HepG2 (cell line): ENCODE measurements around the gene CRTC2. TPM values are rescaled to one million over a fixed set of nuclear protein-coding genes. Genes with fewer than 3 reads are reported as not detected.

ENCODE experiments used
- ATAC-seq: fragments of 200-7000 bp; cut with Tn5 transposase; 3 replicates; pipeline ENCODE4 v1.9.1; 2020; ENCODE audit warnings: mild to moderate bottlenecking, moderate library complexity
- Bru-seq: library from RNA; stranded (reverse); fragments of 400-500 nt; gene quantifications from one replicate; lab custom pipeline; 2021; lab: Mats Ljungman, UMichigan
- BruChase-seq, 2 experiments: library from RNA; stranded (reverse); fragments of 400-500 nt; gene quantifications; one replicate each; lab custom pipeline; 2021; lab: Mats Ljungman, UMichigan
- BruUV-seq: library from RNA; stranded (reverse); fragments of 400-500 nt; replicated peaks from 2 replicates; lab custom pipeline; 2021; lab: Mats Ljungman, UMichigan
- CTCF ChIA-PET: fragments of 300-600 bp; formaldehyde crosslinking; extraction: SDS; loops from one replicate; lab custom pipeline; 2021; ENCODE audit warnings: low total read pairs, inconsistent platforms, low intra/inter-chr PET ratio; lab: Yijun Ruan, JAX
- POLR2A ChIA-PET: fragments of 350-600 bp; sonication (Branson Sonifier 250); formaldehyde crosslinking; loops from one replicate; lab custom pipeline; 2020; ENCODE audit warnings: antibody characterized with exemption, inconsistent platforms; lab: Yijun Ruan, JAX
- DNase-seq: peaks from one replicate; pipeline ENCODE4 v3.0.0-alpha.2; 2015; ENCODE audit warnings: low spot score
- FAIRE-seq: peaks from 3 replicates; lab custom pipeline; 2011; peaks lifted over from hg19 to GRCh38; lab: Jason Lieb, UNC
- H2AFZ ChIP-seq: one replicate; pipeline ENCODE4 v1.6.1; 2011; ENCODE audit warnings: low read length, inconsistent platforms
- H3K27ac ChIP-seq: fragments of 300-600 bp; 3 replicates; pipeline ENCODE4 v1.8.0; 2011; ENCODE audit warnings: mixed run types, mild to moderate bottlenecking, mixed read lengths, low read length, inconsistent platforms; ENCODE audit not compliant: insufficient read depth; ENCODE audit errors: extremely low read length
- H3K27me3 ChIP-seq, 2 experiments: fragments of 200-600 bp in 1 of 2; 2 replicates in 1 of 2; 3 replicates in 1 of 2; pipeline versions ENCODE4 v1.6.0 to v1.8.0; 2011; ENCODE audit warnings: low read length in 2 of 2, mild to moderate bottlenecking in 2 of 2, moderate library complexity in 2 of 2, inconsistent platforms in 1 of 2; ENCODE audit not compliant: insufficient read depth in 2 of 2, control insufficient read depth in 1 of 2
- H3K36me3 ChIP-seq, 2 experiments: fragments of 200-600 bp in 1 of 2; replicated peaks in 1 of 2; 2 replicates in 1 of 2; 3 replicates in 1 of 2; pipeline versions ENCODE4 v1.5.1 to v1.8.0; 2011; ENCODE audit warnings: low read length in 2 of 2, inconsistent platforms in 1 of 2; ENCODE audit not compliant: insufficient read depth in 2 of 2, control insufficient read depth in 1 of 2
- H3K4me1 ChIP-seq: 2 replicates; pipeline ENCODE4 v1.5.1; 2012; ENCODE audit warnings: low read length, inconsistent platforms; ENCODE audit not compliant: insufficient read depth
- H3K4me2 ChIP-seq: 2 replicates; pipeline ENCODE4 v1.6.0; 2011; ENCODE audit warnings: low read depth, low read length, inconsistent platforms
- H3K4me3 ChIP-seq, 3 experiments: fragments of 200-600 bp in 1 of 3; sonication (generic), shearing (Covaris generic) in 1 of 3; replicated peaks in 1 of 3; 2 replicates each; pipeline ENCODE4 v1.5.1; 2011 to 2016; ENCODE audit warnings: low read length in 3 of 3, inconsistent platforms in 2 of 3, low read depth in 2 of 3, mild to moderate bottlenecking in 2 of 3, control low read depth in 1 of 3, mixed read lengths in 1 of 3; ENCODE audit not compliant: insufficient read depth in 1 of 3
- H3K79me2 ChIP-seq: one replicate; pipeline ENCODE4 v1.6.1; 2011; ENCODE audit warnings: low read length, inconsistent platforms; ENCODE audit not compliant: insufficient read depth
- H3K9ac ChIP-seq: 2 replicates; pipeline ENCODE4 v1.6.0; 2011; ENCODE audit warnings: mild to moderate bottlenecking, low read depth, low read length, inconsistent platforms; ENCODE audit not compliant: insufficient read depth
- H3K9me3 ChIP-seq: 2 replicates; pipeline ENCODE4 v1.5.1; 2012; ENCODE audit warnings: mild to moderate bottlenecking, low read length
- H4K20me1 ChIP-seq: 2 replicates; pipeline ENCODE4 v1.6.0; 2011; ENCODE audit warnings: inconsistent platforms, mild to moderate bottlenecking, low read length, moderate library complexity; ENCODE audit not compliant: insufficient read depth
- BORCS8-MEF2B ChIP-seq: sonication (generic); formaldehyde crosslinking; IDR thresholded peaks from 2 replicates; pipeline ENCODE4 v1.8.0; 2022; ENCODE audit warnings: mild to moderate bottlenecking, missing genetic modification reagents
- ELF3 ChIP-seq: IDR thresholded peaks from 2 replicates; pipeline ENCODE4 v1.6.1; 2016; ENCODE audit warnings: missing genetic modification reagents, missing compliant biosample characterization
- FOXK1 ChIP-seq: sonication (generic); formaldehyde crosslinking; IDR thresholded peaks from 2 replicates; pipeline ENCODE4 v1.4.0; 2020; ENCODE audit warnings: low read depth, missing genetic modification reagents, borderline replicate concordance
- NFIB ChIP-seq: sonication (generic); formaldehyde crosslinking; IDR thresholded peaks from 2 replicates; pipeline ENCODE4 v1.9.0; 2021; ENCODE audit warnings: missing genetic modification reagents, mild to moderate bottlenecking, borderline replicate concordance
- REXO4 ChIP-seq: sonication (generic); formaldehyde crosslinking; IDR thresholded peaks from 2 replicates; pipeline ENCODE4 v1.8.0; 2022; ENCODE audit warnings: missing genetic modification reagents, mild to moderate bottlenecking, borderline replicate concordance
- SMYD3 ChIP-seq: sonication (generic); formaldehyde crosslinking; IDR thresholded peaks from 2 replicates; pipeline ENCODE4 v1.8.1; 2023; ENCODE audit warnings: mild to moderate bottlenecking, missing genetic modification reagents
- ZFP90 ChIP-seq: sonication (generic); formaldehyde crosslinking; IDR thresholded peaks from 2 replicates; pipeline ENCODE4 v1.8.0; 2022; ENCODE audit warnings: missing genetic modification reagents, mild to moderate bottlenecking, inconsistent platforms, borderline replicate concordance
- ZNF570 ChIP-seq: sonication (generic); formaldehyde crosslinking; IDR thresholded peaks from 2 replicates; pipeline ENCODE4 v1.4.0; 2020; ENCODE audit warnings: mild to moderate bottlenecking, missing genetic modification reagents, borderline replicate concordance
- ZNF768 ChIP-seq: sonication (generic); formaldehyde crosslinking; IDR thresholded peaks from 2 replicates; pipeline ENCODE4 v1.4.0; 2020; ENCODE audit warnings: missing genetic modification reagents
- WGBS: methylation state at CpG from one replicate; pipeline ENCODE4 v1.1.6; 2017; ENCODE audit warnings: low lambda C conversion rate; 5-methylcytosine and 5-hydroxymethylcytosine counted together
- in situ Hi-C: cut with HindIII; loops from 2 replicates; pipeline ENCODE4 v1.10.0; 2017; ENCODE audit warnings: low pct_unique_long_range_greater_than_20kb; ENCODE audit not compliant: extremely low pct_ligation_motif_present
- intact Hi-C: fragments of 100-400 bp; cut with micrococcal nuclease; formaldehyde crosslinking; loops from one replicate; pipeline ENCODE4 v1.10.0; 2022; ENCODE audit not compliant: unreplicated experiment
- long read RNA-seq, 2 experiments: library from RNA in 1 of 2; library from polyadenylated mRNA in 1 of 2; stranded (forward) in 1 of 2; unstranded in 1 of 2; transcript quantifications; one replicate each; pipeline ENCODE4 v2.0.0, GENCODE V29; 2019 to 2022
- polyA minus RNA-seq, 3 experiments: library from RNA; depleted of rRNA, polyadenylated mRNA; stranded (reverse); fragments of >200 nt; gene quantifications; 2 replicates each; pipeline ENCODE4 v1.2.3, GENCODE V29; 2011; ENCODE audit warnings: low replicate concordance in 1 of 3
- polyA plus RNA-seq, 8 experiments: library from polyadenylated mRNA; depleted of rRNA in 3 of 8; stranded (reverse) in 7 of 8; unstranded in 1 of 8; fragments of >200 nt; fragmentation: Illumina TruSeq in 4 of 8; extraction: Trizol in 4 of 8; gene quantifications; 2 replicates each; pipeline versions ENCODE4 v1.2.1 to v1.2.3, GENCODE V29; 2011 to 2016; ENCODE audit warnings: low read depth in 4 of 8, missing spikeins in 1 of 8, mixed read lengths in 1 of 8; ENCODE audit not compliant: insufficient read depth in 1 of 8
- total RNA-seq, 5 experiments: library from RNA; depleted of rRNA; stranded (reverse); fragments of >200 nt; fragmentation: Illumina TruSeq; extraction: Trizol; gene quantifications; 2 replicates each; pipeline ENCODE4 v1.2.3, GENCODE V29; 2016; ENCODE audit warnings: low read depth in 1 of 5
- TF ChIP-seq, protein P1 (sequence below): IDR thresholded peaks from 2 replicates; pipeline ENCODE4 v1.6.1; 2016; ENCODE audit warnings: missing genetic modification reagents, missing compliant biosample characterization
- TF ChIP-seq, protein P2 (sequence below): sonication (generic); formaldehyde crosslinking; IDR thresholded peaks from 2 replicates; pipeline ENCODE4 v1.5.0; 2020; ENCODE audit warnings: missing genetic modification reagents
- TF ChIP-seq, protein P3 (sequence below): sonication (generic); formaldehyde crosslinking; IDR thresholded peaks from 2 replicates; pipeline ENCODE4 v1.5.0; 2020; ENCODE audit warnings: mild to moderate bottlenecking, missing genetic modification reagents, borderline replicate concordance

CRTC2 gene
- total RNA-seq (2016; rRNA removed; fragmentation: Illumina TruSeq; extraction: Trizol): 4.0 and 6.1 TPM in 2 replicates
- 3.0 and 4.2 TPM in 2 replicates for total RNA-seq (2016; cell fraction: cytosol; rRNA removed; fragmentation: Illumina TruSeq; extraction: Trizol; ENCODE audit: low read depth)
- total RNA-seq (2016; cell fraction: insoluble cytoplasmic fraction; rRNA removed; fragmentation: Illumina TruSeq; extraction: Trizol): 3.1 and 5.5 TPM in 2 replicates
- 5.2 and 6.7 TPM in 2 replicates for total RNA-seq (2016; cell fraction: membrane; rRNA removed; fragmentation: Illumina TruSeq; extraction: Trizol)
- total RNA-seq (2016; cell fraction: nucleus; rRNA removed; fragmentation: Illumina TruSeq; extraction: Trizol): 7.2 and 9.2 TPM in 2 replicates
- 24.2 and 26.7 TPM in 2 replicates for polyA plus RNA-seq (2011; rRNA removed)
- 10.1 and 12.6 TPM in 2 replicates for polyA plus RNA-seq (2011; cell fraction: cytosol; rRNA removed)
- 47.3 and 47.5 TPM in 2 replicates for polyA plus RNA-seq (2011; cell fraction: nucleus; rRNA removed)
- 14.5 and 18.4 TPM in 2 replicates for polyA plus RNA-seq (2012)
- polyA plus RNA-seq (2016; cell fraction: cytosol; fragmentation: Illumina TruSeq; extraction: Trizol; ENCODE audit: low read depth): 4.5 and 4.8 TPM in 2 replicates
- polyA plus RNA-seq (2016; cell fraction: insoluble cytoplasmic fraction; fragmentation: Illumina TruSeq; extraction: Trizol; ENCODE audit: low read depth): 9.2 and 10.0 TPM in 2 replicates
- polyA plus RNA-seq (2016; cell fraction: membrane; fragmentation: Illumina TruSeq; extraction: Trizol; ENCODE audit: low read depth): 9.6 and 10.4 TPM in 2 replicates
- 37.9 and 40.4 TPM in 2 replicates for polyA plus RNA-seq (2016; cell fraction: nucleus; fragmentation: Illumina TruSeq; extraction: Trizol; ENCODE audit: insufficient read depth, low read depth)
- polyA minus RNA-seq (2011; rRNA and poly(A)+ RNA removed; ENCODE audit: low replicate concordance): 40.4 and 54.2 TPM in 2 replicates
- 9.1 and 10.3 TPM in 2 replicates for polyA minus RNA-seq (2011; cell fraction: cytosol; rRNA and poly(A)+ RNA removed)
- 20.5 and 25.0 TPM in 2 replicates for polyA minus RNA-seq (2011; cell fraction: nucleus; rRNA and poly(A)+ RNA removed)
- Bru-seq, nascent RNA: percentile 67 among the genes with signal in this experiment
- BruChase-seq, experiment 1, labeled RNA remaining after a 6-hour chase: percentile 87 among the genes with signal in this experiment
- BruChase-seq, experiment 2, labeled RNA remaining after a 2-hour chase: percentile 83 among the genes with signal in this experiment
- long read RNA-seq, experiment 1, partial matches to known transcripts: 1 of 2 reads
- long read RNA-seq, experiment 1, other reads (novel, unspliced or antisense): 0 of 2 reads
- long read RNA-seq, experiment 2, transcript CRTC2-203 (14 exons, 2,644 nt): major isoform, 9 of 95 reads
- long read RNA-seq, experiment 2, partial matches to known transcripts: 69 of 95 reads
- long read RNA-seq, experiment 2, other reads (novel, unspliced or antisense): 17 of 95 reads

DNA sequence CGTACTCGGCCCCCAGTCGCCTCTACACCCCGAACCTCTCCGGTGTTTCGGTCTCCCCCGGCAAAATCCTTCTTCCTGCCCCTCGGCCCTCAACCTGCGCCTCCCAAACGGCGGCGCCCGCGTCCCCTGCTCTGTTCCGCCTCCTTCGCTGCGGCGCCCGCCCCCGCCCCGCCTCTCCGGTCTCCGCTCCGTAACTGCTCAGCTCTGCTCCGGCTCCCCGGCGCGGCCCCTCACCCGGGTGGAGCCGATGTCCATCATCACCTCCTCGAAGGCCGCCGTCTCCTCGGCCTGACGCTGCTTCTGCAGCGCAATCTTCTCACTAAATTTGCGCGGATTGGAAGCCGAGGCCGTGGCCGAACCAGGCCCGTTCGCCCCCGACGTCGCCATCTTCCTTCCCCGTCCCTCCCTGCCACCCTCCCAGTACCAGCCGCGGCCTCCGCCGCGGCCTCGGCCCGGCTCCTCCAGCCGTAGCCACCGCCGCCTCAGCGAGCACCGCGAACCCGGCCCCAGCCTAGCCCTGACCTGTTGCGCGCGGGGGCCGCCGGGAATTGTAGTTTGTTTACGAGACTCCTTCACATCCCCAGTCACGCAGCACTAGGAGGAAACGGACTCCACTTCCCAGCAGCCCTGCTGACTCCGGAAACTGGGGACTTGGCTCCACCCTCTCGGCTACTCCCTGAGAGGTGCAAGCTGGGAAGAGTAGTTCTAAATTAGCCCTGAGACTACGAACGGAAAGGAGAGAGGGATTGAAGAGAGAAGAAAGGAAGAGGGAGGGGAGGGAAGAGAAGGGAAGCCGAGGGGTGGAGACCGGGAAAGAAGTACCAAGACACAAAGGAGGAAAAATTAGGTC, at the start of gene CRTC2:
TSS of gene CRTC2 (minus strand) at position 502 of the 850 bp plus-strand sequence. CDS start at position 387, 115 bp downstream.
- POLR2A ChIA-PET: interaction anchor here (0.9 to 7.0 kb wide), 8 partner anchors 9 to 44 kb away, joined by 3 to 89 read pairs (median 10); partner anchors contain the start of genes CREB3L4, DENND4B, GATAD2B and JTB
- in situ Hi-C loops: no loop called here
- peak; percentile 99 for TF ChIP-seq FOXK1 (CRISPR knock-in tag)
- no peak for TF ChIP-seq ZNF570 (CRISPR knock-in tag)
- peak; percentile 77; the same call in 1 of the 2 replicates for TF ChIP-seq ELF3 (CRISPR knock-in tag)
- TF ChIP-seq, protein P1, sequence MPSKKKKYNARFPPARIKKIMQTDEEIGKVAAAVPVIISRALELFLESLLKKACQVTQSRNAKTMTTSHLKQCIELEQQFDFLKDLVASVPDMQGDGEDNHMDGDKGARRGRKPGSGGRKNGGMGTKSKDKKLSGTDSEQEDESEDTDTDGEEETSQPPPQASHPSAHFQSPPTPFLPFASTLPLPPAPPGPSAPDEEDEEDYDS (CRISPR knock-in tag): peak; percentile 58; the same call in 1 of the 2 replicates
- TF ChIP-seq ZFP90 (CRISPR knock-in tag): peak; percentile 53; the same call in 1 of the 2 replicates
- TF ChIP-seq ZNF768 (CRISPR knock-in tag): peak; percentile 45
- no peak for TF ChIP-seq NFIB (CRISPR knock-in tag)
- peak; percentile 80 for TF ChIP-seq BORCS8-MEF2B (CRISPR knock-in tag)
- TF ChIP-seq, protein P2, sequence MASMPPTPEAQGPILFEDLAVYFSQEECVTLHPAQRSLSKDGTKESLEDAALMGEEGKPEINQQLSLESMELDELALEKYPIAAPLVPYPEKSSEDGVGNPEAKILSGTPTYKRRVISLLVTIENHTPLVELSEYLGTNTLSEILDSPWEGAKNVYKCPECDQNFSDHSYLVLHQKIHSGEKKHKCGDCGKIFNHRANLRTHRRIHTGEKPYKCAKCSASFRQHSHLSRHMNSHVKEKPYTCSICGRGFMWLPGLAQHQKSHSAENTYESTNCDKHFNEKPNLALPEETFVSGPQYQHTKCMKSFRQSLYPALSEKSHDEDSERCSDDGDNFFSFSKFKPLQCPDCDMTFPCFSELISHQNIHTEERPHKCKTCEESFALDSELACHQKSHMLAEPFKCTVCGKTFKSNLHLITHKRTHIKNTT (CRISPR knock-in tag): peak; percentile 62; the same call in 1 of the 2 replicates
- TF ChIP-seq, protein P3, sequence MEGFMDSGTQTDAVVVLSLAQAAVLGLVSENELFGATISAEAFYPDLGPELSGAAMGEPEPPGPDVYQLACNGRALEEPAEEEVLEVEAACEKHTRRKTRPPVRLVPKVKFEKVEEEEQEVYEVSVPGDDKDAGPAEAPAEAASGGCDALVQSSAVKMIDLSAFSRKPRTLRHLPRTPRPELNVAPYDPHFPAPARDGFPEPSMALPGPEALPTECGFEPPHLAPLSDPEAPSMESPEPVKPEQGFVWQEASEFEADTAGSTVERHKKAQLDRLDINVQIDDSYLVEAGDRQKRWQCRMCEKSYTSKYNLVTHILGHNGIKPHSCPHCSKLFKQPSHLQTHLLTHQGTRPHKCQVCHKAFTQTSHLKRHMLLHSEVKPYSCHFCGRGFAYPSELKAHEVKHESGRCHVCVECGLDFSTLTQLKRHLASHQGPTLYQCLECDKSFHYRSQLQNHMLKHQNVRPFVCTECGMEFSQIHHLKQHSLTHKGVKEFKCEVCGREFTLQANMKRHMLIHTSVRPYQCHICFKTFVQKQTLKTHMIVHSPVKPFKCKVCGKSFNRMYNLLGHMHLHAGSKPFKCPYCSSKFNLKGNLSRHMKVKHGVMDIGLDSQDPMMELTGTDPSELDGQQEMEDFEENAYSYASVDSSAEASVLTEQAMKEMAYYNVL (CRISPR knock-in tag): peak; percentile 98
- TF ChIP-seq SMYD3 (CRISPR knock-in tag): 0 out of 2 replicates have a peak, but pooled peaks have one; percentile 18
- TF ChIP-seq REXO4 (CRISPR knock-in tag): no peak

More for the DNA sequence above, at the start of gene CRTC2:
- Histone ChIP-seq H3K9me3 (no peaks in the 10 kb centered on the region), H4K20me1 (peaks cover 7% of the 10 kb centered on the region; the same call in 1 of the 2 replicates), H3K4me1 (peaks cover 67% of the 10 kb centered on the region), H3K9ac (peak within 1 kb of the TSS; percentile 85), H3K27ac (peak within 1 kb of the TSS; percentile 75), H3K27me3 (peaks cover 0 to 7% of the 10 kb centered on the region in 2 experiments; a peak in 1 of 5 replicates), H2AFZ (no peak within 1 kb of the TSS), H3K79me2 (peaks cover 58% of the 10 kb centered on the region), H3K4me3 (peak within 1 kb of the TSS; percentile 89 to 99 (median 92)), H3K4me2 (peak within 1 kb of the TSS; percentile 89), H3K36me3 (peaks cover 0 to 16% of the 10 kb centered on the region in 2 experiments; a peak in 3 of 5 replicates)
- 1% methylated on average over 58 of the region's 75 CpGs for WGBS
- CTCF ChIA-PET: interaction anchor here (0.8 kb wide), 1 partner anchor 9 kb away, joined by 3 read pairs; no protein-coding TSS in a partner anchor
- intact Hi-C loops: loop anchor here (5.0 kb wide), 1 partner anchor 36 kb away; the partner anchor contains the start of gene GATAD2B
- DNase-seq (peak; percentile 96), ATAC-seq (peak; percentile 81), FAIRE-seq (peak; percentile 92)
- no TSS peak for BruUV-seq
